ENCODE results near the gene HNRNPF.

DNA sequence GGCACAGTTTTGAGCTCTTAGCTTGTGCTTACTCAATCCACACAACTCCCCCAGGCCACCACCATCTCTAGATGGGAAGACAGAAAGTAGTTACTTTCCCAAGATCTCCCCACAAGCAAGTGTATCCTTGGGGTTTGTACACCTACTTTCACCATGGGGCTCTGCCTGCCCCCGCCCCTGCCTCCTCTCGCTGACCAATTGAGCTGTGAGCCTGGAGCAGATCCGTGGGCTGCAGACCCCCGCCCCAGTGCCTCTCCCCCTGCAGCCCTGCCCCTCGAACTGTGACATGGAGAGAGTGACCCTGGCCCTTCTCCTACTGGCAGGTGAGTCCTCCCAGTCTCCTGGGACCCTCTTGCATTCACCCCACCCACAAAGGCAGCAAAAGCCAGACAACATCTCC is 35.5 kb downstream of the HNRNPF start:
- TF ChIP-seq SMC3 (IDR thresholded peaks at IDR 0.05) (no peak), POLR2A (IDR thresholded peaks at IDR 0.05; ENCODE audit: low read length) (no peak), EP300 (IDR thresholded peaks at IDR 0.05) (no peak), ESRRA (IDR thresholded peaks at IDR 0.05; ENCODE audit: borderline replicate concordance, low read length) (no peak), MAX (IDR thresholded peaks at IDR 0.05) (no peak)
- TF ChIP-seq, protein P1, sequence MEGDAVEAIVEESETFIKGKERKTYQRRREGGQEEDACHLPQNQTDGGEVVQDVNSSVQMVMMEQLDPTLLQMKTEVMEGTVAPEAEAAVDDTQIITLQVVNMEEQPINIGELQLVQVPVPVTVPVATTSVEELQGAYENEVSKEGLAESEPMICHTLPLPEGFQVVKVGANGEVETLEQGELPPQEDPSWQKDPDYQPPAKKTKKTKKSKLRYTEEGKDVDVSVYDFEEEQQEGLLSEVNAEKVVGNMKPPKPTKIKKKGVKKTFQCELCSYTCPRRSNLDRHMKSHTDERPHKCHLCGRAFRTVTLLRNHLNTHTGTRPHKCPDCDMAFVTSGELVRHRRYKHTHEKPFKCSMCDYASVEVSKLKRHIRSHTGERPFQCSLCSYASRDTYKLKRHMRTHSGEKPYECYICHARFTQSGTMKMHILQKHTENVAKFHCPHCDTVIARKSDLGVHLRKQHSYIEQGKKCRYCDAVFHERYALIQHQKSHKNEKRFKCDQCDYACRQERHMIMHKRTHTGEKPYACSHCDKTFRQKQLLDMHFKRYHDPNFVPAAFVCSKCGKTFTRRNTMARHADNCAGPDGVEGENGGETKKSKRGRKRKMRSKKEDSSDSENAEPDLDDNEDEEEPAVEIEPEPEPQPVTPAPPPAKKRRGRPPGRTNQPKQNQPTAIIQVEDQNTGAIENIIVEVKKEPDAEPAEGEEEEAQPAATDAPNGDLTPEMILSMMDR (IDR thresholded peaks at IDR 0.05) = no peak

Measured in A549 (cell line).